AG08395 (cell line): ENCODE data around the gene CCDC12.
A peak's percentile ranks its signal among the peaks of the same experiment; 100 is the strongest.

ENCODE experiments used
- DNase-seq: peaks from one replicate; pipeline ENCODE4 v3.0.0; 2012; ENCODE audit warnings: mixed read lengths, low spot score

Gene CCDC12

GRCh38 chr3:46893146-46893748 lies 83.3 kb downstream of the CCDC12 start:
- no peak for DNase-seq

GRCh38 chr3:46892285-46893145 lies 84.0 kb downstream of the CCDC12 start:
- peak; percentile 85 for DNase-seq

- no peak for DNase-seq
Observed at GRCh38 chr3:46891132-46891531, 85.4 kb downstream of the CCDC12 start.

- DNase-seq = no peak
Observed at GRCh38 chr3:46890132-46890531, 86.4 kb downstream of the CCDC12 start.

- no peak for DNase-seq
Observed at GRCh38 chr3:46889381-46890110, 87.0 kb downstream of the CCDC12 start.

GRCh38 chr3:46888705-46889104 lies 87.8 kb downstream of the CCDC12 start:
- no peak for DNase-seq

- no peak for DNase-seq
Observed at GRCh38 chr3:46887980-46888494, 88.5 kb downstream of the CCDC12 start.

GRCh38 chr3:46885612-46886011 lies 90.9 kb downstream of the CCDC12 start:
- DNase-seq = no peak

- DNase-seq = no peak
Observed at GRCh38 chr3:46884929-46885328, 91.6 kb downstream of the CCDC12 start.

GRCh38 chr3:46884427-46884826 lies 92.1 kb downstream of the CCDC12 start:
- no peak for DNase-seq

- no peak for DNase-seq
Observed at GRCh38 chr3:46883830-46884185, 92.7 kb downstream of the CCDC12 start.

GRCh38 chr3:46883054-46883829 lies 93.3 kb downstream of the CCDC12 start:
- DNase-seq = peak; percentile 50

GRCh38 chr3:46882377-46883053 lies 94.0 kb downstream of the CCDC12 start:
- no peak for DNase-seq

- no peak for DNase-seq
Observed at GRCh38 chr3:46881596-46882376, 94.8 kb downstream of the CCDC12 start.

- DNase-seq = no peak
Observed at GRCh38 chr3:46880884-46881595, 95.5 kb downstream of the CCDC12 start.

- no peak for DNase-seq
Observed at GRCh38 chr3:46878781-46879436, 97.6 kb downstream of the CCDC12 start.

- DNase-seq = no peak
Observed at GRCh38 chr3:46877406-46878125, 99.0 kb downstream of the CCDC12 start, which contains the start of gene PTH1R. Gene PTH1R, plus strand, starts transcription at chr3:46877721. Its CDS starts 5,839 bp downstream, at chr3:46883560.
